Measurements from ENCODE around the gene CRISPLD2.
A peak's percentile ranks its signal among the peaks of the same experiment; 100 is the strongest.
"Not testable (repeated sequence)": the region's sequence is repeated elsewhere in the genome, so short reads cannot be mapped to it uniquely, and the experiment has no call there.

The CRISPLD2 gene

DNA sequence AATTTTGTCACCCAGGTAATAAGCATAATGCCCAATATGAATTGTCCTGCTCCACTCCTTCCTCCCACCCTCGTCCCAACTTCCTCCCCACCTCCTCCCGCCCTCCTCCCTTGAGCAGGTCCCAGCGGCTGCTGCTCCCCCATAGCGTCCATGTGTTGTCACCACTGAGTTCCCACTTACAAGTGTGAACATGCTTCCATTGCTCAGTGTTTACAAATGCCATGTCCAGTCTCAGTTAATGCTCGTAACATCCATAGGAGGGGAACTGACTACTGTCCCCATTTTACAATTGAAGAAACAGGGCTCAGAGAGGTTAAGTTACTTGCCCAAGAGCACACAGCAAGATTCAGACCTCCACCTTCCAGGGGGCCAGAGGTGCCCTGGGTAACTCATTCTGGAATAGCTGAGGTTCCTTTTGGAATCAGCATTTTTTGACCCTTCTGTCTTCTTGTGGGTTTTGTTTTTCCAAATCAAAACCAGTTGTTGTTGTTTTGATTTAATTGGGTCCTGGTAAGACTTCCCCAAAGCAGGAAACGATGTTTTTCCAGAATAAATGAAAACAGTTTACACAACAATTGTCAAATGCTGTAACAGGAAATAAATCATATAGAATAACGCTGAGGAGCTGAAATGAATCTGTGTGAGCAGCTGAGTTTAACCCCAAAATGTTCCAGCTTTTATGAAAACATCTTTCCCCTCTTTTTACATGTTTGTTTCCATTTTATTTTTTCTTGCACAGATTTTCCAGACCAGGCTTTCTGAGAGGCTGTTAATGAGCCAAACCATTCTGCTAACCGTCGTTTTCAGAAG is 117.6 kb downstream of the CRISPLD2 start:
- no peak for DNase-seq

DNA sequence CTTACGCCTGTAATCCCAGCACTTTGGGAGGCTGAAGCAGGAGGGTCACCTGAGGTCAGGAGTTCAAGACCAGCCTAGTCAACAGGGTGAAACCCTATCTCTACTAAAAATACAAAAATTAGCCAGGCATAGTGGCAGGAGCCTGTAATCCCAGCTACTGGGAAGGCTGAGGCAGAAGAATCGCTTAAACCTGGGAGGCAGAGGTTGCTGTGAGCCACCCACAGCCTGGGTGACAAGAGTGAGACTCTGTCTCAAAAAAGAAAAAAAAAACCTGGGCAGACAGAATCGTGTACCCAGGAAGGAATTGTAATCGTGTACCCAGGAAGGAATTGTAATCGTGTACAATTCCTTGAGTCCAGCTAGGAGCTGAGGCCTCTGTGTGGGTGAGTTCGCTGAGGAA is 118.8 kb downstream of the CRISPLD2 start:
- not testable (repeated sequence) for DNase-seq

DNA sequence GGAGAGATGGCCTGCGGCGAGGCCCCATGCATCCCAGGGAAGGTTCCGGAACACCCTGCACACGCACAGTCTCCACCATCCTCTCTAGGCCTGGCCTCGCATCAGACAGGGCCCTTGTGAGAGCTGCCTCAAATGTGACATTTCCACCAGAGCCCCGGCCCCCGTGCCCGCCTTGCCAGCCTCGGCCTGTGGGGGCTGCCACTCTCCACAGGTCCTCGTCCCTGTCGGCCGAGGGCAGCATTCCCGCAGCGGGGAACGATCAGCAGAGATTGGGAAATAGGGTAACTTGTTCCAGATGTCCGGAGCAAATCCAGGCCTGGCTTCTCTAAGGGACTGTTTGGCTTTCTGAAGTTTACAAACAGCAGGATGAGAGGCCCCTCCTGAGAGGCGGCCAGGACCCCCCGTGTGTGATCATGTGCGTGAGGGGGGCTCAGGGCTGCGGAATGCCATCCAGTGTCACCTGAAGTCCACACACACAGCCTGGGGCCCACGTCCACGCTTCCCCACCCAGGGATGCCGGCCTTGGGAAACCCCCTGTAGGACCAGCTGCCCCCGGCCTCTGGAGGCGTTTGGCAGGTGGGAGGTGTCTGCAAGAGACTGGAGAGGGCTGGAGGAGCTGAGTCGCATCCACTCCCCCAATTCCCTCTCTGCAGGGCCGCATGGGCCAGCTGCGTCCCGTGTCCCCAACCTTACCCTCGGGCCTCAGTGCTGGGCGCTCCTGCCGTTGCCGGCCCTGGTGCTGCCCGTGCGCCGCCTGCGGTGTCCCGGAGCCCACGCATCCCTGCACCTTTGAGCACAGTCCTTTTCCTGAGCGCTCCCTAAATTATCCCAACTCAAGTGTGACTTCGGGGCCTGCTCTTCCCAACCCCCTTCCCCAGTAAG is 121.1 kb downstream of the CRISPLD2 start:
- no peak for DNase-seq

DNA sequence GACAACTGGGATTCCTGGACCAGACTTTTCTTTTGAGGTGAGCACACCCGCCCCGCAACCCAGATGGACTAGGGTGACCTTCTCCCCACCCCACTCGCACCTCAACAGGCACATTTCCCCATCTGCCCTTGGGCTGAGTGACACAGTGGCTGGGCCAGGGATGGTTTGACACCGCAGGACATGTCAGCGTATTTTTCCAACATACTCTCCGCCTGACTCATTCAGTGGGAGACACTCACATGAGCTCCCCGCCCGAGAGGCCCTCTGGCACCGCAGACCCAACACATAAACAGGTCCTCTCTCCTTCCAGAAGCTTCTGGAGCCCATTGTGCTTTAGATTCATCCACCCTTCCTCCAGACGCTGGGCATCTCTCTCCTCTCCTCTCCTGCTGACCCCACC is 122.1 kb downstream of the CRISPLD2 start:
- DNase-seq: no peak

DNA sequence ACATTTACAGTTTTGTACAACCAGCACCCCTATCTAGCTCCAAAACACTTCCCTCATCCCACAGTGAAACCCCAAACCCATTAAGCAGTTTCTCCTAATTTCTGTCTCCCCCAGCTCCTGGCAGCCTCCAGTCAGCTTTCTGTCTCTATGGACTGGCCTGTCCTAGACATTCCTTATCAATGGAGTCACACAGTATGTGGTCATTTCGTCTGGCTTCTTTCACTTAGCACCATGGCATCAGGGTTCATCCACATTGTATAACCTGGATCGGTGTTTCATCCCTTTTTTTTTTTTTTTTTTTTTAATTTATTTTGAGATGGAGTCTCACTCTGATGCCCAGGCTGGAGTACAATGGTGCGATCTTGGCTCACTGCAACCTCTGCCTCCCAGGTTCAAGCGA is 123.0 kb downstream of the CRISPLD2 start:
- no peak for DNase-seq

DNA sequence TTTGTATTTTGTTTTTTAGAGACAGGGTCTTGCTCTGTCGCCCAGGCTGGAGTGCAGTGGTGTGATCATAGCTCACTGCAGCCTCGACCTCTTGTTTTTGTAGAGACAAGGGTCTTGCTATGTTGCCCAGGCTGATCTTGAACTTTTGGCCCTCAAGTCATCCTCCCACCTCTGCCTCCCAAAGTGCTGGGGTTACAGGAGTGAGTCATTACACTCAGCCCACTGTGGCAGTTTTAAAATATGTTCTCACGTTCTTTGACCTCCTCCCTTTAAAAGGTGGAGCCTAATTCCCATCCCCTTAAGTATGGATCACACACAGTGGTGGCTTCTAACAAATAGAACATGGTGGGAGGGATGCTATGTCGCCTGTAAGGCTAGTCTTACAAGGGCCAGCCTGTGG is 123.8 kb downstream of the CRISPLD2 start:
- DNase-seq: no peak

DNA sequence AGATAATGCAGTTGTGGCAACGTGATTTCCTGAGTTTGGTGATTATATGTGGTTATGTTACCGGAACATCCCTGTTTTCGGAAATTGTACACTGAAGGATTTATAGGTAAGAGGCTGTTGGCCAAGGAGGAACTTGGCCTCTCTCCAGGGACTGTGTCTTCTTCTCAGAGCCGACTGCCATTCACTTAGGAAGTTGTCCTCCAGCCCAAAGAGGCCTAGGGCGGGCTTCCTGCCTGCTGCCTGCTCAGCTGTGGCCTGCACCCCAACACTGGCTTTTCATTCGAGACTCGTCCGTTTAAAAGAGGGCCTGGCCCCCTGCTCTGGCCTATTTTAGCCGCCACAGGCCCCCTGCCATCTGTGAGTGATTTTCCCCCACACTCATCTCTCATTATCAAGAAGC is 127.2 kb downstream of the CRISPLD2 start:
- no peak for DNase-seq

DNA sequence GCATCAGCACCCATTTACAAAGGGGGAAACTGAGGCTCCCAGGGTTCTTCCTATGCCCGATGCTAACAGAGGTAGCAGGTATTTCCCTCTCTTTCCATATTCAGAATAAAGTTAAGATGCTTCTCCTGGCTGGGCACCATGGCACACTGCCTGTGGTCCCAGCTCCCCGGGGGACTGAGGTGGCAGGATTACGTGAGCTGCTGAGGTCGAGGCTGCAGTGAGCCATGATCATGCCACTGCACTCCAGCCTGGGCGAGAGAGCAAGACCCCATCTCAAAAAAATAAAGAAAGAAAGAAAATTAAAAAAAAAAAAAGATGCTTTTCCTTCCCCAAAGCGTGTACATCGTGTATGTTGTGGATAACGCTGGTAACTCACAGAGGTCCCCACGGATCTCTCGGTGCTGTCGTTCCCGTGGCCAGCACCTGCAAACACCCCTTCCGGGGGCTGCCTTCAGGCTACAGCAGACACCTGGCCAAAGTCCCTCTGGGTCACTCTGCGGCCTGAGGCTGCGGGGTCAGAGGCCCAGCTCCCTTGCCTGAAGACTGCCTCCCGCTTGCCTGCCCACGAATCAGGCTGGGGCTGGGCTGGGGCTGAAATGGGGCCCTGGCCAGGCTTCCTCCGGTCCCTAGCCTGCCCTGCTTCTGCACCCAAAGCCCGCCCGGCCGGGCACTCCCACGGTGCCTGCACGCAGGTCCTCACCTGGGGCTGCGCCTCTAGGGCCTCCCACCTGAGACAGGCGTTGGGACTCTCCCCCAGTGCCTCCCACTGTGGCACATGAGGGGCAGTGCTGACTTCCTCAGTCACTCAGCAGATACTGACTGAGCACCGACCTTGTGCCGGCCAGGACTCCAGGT is 128.4 kb downstream of the CRISPLD2 start:
- DNase-seq: no peak

DNA sequence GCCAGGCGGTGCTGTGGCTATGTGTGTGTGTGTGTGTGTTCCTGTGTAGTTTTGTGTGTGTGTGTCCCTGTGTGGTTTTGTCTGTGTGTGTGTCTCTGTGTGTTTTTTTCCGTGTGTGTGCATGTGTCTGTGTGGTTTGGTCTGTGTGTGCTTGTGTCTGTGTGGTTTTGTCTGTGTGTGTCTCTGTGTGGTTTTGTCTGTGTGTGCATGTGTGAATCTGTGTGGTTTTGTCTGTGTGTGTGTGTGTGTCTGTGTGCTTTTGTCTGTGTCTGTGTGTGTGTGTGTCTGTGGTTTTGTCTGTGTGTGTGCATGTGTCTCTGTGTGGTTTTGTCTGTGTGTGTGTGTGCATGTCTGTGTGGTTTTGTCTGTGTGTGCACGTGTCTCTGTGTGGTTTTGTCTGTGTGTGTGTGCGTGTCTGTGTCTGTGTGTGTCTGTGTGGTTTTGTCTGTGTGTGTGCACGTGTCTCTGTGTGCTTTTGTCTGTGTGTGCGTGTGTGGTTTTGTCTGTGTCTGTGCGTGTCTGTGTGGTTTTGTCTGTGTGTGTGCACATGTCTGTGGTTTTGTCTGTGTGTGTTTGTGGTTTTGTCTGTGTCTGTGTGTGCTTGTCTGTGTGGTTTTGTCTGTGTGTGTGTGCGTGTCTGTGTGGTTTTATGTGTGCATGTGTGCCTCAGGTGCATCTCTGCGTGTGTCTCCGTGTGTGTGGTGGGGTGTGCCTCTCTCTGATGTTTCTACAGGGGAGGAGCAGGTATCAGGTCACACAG is 129.2 kb downstream of the CRISPLD2 start:
- DNase-seq: no peak

DNA sequence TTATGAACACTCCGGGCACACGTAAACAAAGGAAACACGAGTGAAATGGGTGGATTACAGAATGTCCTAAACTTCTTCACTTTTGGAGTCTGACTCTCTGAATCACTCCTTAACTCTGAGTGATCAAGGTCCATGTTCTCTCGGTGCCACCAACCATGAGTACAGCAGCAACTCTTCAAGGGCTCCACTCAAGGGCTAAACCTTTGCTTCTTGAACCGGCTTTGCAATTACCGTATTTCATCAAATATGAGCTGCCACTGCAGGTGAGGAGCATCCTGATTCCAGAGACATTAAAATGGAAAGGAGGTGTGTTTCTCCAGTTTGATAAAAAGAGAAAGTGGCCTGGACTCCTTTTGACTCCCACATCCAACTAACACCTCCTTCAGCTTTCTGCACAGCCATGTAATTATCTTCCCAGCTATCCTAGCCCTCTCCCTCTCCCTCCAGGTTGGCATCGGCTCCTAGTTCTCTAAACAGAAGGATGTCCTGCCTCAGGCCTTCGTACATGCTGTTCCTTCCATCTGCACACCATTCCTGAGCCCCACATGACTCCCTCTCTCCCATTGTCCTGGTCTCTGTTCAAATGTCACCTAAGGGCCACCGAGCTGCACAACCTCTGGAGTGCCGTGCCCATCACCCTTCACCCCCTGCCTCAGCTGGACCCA is 130.1 kb downstream of the CRISPLD2 start:
- no peak for DNase-seq

DNA sequence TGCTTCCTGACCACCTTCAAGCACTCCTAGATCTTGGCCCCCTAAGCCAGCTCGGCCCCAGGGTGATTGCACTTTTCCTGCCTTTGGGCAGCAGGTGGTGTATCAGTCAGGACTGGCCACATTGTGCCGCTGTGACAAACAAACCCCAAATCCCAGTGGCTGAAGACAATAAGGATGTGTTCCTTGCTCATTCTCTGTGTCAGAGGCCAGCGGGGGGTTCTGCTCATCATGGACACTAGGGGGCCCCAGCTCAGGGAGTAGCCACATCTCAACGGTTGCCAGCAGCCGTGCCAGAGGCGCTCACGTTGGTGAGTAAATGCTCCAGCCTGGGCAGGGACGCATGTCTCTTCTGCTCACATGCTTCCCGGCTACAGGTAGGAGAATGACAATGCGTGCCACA is 131.1 kb downstream of the CRISPLD2 start:
- DNase-seq: no peak

DNA sequence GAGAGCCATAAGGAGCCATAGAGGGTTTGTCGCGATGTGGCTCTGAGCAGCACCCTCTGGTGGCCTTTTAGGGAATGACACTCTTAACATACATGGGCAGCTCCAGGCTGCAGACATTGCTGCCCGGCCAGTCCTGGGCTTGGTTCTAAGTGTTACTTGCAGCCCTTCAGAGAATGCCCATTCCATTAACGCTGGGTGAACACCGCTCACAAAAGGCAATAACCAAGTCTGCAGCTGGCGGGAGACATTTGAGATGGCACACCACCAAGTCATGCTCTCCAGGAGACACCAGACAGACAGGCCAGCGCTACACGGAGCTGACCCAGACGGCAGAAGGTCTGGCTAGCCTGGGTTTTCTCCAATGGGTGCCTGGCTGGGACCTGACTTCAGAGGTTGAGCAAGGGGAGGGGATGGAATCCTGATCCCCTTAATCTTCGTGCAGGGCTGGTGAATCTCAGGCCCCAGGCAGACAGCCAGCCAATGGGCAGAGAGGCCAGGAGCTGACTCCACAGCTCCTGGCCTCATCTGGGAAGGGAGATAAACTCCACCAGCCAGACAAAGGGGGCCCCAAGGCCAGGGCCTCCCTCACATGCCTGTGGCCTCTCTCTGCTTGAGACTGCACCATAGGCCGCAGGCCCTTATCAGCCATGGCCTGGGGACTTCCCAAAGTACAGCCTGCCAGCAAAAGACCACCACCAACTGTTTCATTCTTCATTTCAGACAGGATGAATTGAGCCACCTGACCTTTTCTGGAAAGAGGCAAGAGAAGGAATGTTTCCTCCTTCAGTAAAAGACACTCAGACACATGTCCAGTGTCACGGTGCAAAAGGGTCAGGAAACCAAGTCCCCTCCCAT is 132.8 kb downstream of the CRISPLD2 start:
- DNase-seq: peak; percentile 72

DNA sequence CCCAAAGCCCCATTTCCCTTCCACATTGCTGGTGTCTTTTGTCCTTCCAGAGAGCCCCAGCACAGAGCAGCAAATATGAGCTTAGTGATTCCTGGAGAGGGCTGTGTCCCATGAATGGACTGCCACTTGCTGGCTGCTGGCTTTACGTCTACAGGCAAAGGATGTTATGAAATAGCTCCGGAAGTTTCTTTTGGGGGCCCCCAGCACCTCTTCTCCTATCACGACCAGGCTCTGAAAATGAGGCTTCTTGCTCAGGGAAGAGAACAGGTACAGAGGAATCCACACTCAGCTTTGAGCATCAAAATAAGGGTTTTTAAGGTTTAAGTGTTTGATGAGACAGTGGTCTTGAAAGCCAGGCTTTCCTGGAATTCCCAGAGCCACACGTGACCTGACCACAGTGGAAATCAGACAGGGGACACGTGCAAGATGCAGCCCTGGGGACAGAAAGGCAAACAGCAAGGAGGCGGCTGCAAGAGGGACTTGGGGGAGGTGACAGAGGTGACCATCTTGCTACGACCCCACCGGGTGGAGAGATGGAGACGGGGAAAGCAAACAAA is 133.5 kb downstream of the CRISPLD2 start:
- DNase-seq: no peak

DNA sequence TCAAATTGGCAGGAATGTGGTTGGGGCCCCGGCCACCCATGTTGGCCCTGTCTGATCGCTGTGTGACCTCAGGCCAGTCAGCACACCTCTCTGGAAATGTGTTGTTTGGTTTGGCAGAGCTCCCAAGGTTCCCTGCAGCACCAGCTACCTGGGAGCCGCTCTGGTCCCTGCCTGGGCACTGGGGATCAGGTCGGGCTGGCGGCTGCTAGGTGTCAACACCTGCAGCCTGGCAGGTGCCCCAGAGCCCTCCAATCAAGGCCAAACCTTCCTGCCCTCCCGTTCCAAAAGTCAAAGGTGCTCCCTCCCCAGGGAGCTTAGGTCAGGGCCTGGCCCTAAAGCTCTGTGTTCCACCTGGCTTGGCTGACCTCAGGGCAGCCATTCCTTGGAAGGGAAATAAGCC is 135.6 kb downstream of the CRISPLD2 start:
- DNase-seq: no peak

DNA sequence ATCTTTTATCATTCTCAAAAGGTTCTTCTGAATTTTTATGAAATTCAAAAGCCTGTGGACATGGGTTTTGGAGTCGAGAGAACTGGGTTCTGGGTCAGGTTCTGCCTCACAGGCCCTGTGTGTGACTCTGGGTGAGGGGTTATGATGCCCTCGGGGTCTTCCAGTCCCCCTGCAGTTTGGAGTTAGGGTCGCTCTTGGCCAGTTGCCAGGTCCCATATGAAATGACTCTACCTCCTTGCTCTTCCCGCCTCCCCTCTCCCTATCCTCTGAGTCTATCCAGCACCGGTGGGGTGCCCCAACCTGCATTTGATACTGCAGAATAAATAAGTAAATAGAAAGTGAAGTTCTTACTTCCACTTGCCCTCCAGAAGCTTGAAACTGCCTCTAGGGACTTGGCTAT is 137.4 kb downstream of the CRISPLD2 start:
- no peak for DNase-seq

DNA sequence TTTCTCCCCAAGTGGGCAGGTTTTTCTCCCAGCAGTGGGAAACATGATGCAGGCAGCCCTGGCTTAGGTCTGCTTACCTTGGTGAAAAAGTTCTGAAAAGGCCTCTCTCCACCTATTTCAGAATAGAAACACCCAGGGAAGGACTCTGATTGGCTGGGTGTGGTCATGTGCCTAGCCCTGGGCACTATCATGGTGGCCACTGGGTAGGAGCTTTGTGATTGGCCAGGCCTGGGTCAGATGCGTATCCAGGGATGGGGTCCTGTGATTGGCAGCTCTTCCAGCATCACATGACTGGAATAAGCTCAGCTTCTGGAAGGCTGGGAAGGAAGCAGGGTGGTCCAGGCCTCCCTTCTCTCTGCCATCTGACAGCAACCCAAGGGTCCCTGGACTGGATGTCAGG is 138.0 kb downstream of the CRISPLD2 start:
- DNase-seq: no peak

Data from NCI-H2171 treated with DMSO at 0.1 percent for 48 hours (cell line).